Right renal pelvis (tissue), 4 donors: Measurements from ENCODE around the gene GARS1. TPM values are rescaled to one million over a fixed set of nuclear protein-coding genes. Genes with fewer than 3 reads are reported as not detected.

ENCODE experiments used
- DNase-seq, 4 donors: peaks; one replicate each; pipeline ENCODE4 v3.0.0-alpha.2; 2013; ENCODE audit warnings: low read depth in 4 of 4, low spot score in 3 of 4, missing footprints in 1 of 4
- polyA plus RNA-seq, 4 donors: library from polyadenylated mRNA; unstranded; fragments of 120-200 nt; gene quantifications; one replicate each; pipeline ENCODE4 v1.2.1, GENCODE V29; 2013; ENCODE audit not compliant: insufficient read length in 4 of 4

GARS1 gene
- polyA plus RNA-seq, 4 donors, result 76.7 to 86.5 (median 82.9) TPM

GRCh38 chr7:30652698-30653641 lies 58.3 kb downstream of the GARS1 start:
- DNase-seq, result no peak

DNA sequence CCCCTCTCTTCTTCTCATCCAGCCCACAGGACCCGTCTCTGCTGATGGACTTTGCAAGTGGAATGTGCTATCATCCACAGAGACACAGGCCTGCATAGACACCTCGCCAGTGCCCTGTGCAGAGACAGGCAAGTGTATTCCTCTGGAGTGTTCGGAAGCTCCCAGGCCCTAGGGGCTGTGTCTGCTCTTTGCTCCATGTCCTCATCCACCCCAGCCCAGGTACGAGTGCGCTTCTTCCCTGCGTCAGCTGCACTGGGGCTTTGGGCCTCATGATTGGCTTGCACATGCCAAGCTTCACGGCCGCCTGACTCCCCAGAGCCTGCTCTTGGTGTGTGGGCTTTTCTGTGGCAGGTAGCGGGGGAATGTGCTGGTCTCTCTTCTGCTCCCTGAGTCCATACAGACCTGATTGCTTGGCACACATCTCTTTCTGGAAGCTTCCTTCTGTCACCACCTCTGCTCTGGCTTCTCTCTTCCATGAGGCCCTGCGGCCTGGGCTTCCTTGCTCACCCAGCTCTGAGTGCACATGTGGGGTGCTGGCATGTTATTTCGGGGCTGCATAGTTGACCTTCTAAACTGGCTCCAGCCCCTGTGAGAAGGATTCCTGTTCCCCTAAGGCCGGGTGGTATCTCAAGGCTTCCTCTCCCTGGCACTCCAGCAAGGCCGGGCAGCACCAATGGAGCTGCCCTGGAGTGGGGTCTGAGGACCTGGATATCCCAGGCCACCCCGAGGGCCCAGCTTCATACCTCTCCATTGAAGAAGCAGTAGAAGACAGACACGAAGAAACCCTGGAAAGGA lies 59.8 kb downstream of the GARS1 start:
- no peak for DNase-seq

- DNase-seq, result no peak
Observed at GRCh38 chr7:30655096-30655970, 60.7 kb downstream of the GARS1 start.

- DNase-seq, result no peak
Observed at GRCh38 chr7:30656006-30656957, 61.6 kb downstream of the GARS1 start.

DNA sequence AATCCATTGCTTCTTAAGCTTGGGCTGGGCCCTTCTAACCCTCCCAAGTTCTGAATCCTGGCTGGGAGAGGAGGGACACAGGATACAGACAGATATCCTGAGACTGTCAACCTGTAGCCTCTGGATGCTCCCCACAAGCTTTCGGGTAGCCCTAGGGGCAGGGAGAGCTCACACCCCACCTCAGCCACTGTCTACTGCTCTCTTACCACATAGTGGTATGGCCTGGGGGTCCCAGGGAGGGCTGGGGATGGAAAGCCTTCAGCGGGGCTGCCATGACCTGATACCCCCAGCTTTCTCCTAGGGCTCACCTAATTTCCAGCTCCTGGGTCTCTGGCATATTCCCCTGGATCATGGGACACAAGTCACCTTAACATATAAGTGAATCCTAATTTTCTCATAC lies 62.5 kb downstream of the GARS1 start:
- DNase-seq, result no peak

DNA sequence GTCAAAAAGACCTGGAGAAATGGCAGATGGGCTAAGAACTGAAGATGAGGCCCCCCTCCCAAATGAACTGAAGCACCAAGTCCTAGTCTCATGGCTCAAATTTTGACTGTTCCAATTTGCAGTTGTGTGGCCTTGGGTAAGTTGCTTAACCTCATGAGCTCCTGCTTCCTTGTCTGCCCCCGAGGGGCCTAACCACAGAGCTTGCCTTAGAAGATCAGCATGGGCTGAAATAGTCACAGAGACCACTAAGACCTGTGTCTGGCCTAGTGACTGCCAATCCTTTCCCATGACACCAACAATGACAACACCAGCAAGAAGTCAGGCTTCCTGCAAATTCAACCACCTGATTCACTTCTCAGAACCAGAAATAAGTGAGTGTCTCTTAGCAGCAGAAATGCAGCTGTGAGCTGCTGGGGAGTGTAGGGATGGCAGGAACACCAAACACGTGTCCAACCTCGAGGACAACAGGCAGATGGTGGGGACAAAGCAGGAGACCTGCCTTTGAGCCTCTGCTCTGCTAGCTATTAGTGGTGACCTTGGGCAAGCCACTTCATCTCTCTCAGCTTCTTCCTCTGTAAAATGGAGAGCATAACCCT lies 63.9 kb downstream of the GARS1 start:
- DNase-seq, result no peak

GRCh38 chr7:30659312-30659711 lies 64.6 kb downstream of the GARS1 start:
- DNase-seq, result no peak

DNA sequence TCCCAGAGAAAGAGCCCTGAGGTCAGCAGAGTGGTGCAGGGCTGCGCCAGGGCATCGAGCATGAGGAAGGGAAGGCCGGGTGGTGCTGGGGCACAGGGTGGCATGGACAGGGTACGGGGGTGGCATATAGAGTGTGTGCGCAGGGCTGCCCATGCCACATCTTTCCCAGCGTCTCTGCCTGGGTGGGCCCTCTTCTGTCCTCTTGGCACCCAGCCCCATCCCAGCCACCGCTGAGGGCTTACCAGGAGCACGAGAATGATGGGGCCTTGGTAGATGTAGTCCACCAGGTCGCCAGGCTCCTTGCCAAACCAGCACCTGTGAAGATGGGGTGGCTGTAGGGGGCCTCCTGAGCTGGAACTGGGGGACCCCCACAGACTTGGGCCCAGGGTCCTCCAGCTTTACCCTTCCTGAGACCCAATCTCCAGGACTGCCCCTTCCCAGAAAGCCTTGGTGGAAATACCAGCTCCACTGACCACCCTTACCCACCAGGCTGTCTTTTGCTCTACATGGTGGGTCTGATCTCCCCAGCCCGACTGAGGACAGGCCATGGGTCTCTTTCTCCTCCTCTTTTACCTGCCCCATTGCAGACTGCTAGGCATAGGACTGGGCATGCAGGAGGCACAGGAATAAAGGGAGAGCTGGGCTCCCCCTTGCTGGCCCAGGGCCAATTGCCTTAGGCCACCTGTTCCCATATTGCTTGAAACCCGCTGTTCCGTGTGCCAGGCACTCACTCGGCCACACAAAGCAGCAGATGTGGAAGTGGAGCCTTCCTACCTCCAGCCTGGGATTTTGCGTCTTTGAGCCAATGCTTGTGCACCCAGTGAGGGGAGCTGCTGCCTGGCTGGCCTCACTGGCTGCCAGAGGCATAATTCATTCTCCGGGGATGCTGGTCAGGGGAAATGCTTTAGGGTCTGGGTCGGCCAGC lies 65.9 kb downstream of the GARS1 start:
- DNase-seq, result no peak

- no peak for DNase-seq
Observed at GRCh38 chr7:30661926-30662325, 67.2 kb downstream of the GARS1 start.

- DNase-seq, result no peak
Observed at GRCh38 chr7:30662431-30662939, 67.8 kb downstream of the GARS1 start.

GRCh38 chr7:30663414-30663813 lies 68.7 kb downstream of the GARS1 start:
- DNase-seq, result no peak

DNA sequence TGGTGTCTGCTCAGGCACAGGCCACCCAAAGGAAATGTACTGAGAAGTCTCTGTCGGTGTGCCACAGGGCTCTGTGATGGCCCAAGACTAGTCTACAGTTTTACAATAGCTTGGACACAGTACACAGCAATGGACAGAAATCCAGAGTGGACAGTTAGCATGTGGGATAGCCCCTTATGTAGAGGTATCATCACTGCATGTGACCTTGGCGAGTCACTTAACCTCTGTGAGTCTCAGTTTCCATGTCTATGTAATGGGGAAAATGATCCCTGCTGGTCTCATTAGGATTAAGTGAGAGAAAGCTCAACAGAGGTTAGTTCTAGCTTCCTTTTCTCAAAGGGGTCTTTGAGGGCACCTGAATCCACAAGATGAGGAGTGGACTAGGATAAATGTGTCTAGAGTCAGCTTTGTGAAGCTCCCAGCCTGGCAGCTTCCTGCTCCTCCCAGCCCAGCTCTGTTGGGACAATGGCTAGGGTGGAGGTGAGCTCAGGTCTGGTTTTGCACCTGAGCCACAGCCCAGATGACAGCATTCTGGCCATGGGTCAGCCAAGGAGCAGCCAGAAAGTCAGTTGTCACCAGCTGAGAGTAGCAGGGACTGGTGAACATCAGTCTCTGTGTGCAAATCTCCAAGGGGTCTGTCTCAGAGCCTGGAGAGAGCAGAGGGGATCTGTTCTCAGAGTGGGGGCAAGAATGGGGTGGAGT lies 69.7 kb downstream of the GARS1 start:
- DNase-seq, result no peak

- no peak for DNase-seq
Observed at GRCh38 chr7:30665043-30665442, 70.4 kb downstream of the GARS1 start.

DNA sequence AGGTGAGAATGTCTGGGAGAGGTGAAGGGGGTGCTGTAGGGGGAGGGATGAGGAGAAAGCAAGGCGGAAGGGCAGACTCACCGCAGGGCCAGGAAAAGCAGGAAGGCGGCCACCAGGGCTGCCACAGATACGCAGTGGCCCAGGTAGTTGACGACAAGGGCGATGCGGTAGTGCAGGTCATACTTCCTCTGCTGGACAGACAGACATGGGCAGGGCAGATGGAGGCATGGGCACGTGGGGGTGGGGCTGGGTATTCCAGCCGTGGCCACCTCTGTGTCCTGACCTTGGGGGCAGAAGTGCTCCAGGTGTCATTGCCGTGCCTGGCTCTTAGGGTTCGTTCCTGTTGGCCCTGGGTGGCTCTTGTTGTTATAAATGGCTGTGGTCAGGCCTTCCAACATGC lies 70.8 kb downstream of the GARS1 start:
- DNase-seq, result no peak

GRCh38 chr7:30667172-30667571 lies 72.5 kb downstream of the GARS1 start:
- no peak for DNase-seq

DNA sequence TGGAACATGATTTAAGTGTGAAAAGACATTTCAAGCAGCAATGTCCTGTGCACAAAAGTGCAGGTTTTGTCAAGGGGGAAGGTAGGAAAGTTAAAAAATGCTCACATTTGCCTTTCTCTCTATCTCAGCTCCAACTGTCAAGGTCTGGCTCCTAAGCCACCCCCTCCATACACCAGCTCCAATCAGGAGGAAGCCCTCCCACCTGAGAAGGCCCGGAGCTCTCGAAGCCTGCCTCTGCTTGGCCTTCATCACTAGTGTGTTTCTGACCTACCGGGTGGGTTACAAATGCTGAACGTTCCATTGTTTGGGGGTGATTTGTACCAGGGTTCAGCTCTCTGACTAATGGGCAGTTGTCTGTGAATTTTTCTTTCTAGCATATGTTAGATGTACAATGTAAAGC lies 73.4 kb downstream of the GARS1 start:
- no peak for DNase-seq

DNA sequence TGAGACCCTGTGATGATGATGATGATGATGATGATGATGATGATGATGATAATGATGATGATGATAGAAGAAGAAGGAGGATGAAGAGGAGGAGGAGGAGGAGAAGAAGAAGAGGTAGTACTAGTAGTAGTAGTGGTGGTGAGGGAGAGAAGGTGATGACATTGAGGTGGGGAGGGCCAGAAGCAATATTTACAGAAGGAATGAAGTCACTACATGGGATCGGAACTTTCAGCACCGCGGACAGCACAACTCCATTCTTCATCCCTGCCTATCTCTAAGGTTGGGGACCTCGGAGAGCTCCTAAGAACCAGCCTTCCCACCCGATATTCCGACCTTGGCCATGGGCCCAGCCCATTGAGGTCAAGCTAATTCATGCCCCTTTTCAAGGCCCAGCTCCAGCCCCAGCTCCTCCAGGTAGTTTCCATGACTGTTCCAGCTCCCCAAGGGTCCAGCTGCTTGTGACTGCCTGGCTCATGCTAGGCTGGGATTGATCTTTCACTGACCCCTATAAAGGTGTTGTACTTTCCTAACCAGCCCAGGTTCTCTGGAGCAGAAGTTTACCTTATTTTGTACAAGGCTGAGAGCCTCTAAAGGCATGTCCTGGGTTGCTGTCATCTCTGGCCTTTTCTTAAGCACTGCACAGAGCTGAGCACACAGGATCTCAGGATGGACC lies 77.3 kb downstream of the GARS1 start:
- peak in 3 of 4 donors; percentile 58 to 78 (median 67) for DNase-seq
